IMR-90 (cell line): ENCODE results near the gene UBE2C. TPM values are rescaled to one million over a fixed set of nuclear protein-coding genes. Genes with fewer than 3 reads are reported as not detected.

Experiments
- ATAC-seq: fragments of 200-7000 bp; cut with Tn5 transposase; 2 replicates; pipeline ENCODE4 v1.9.1; 2020; ENCODE audit warnings: low read depth, mild to moderate bottlenecking, moderate library complexity
- BruUV-seq: library from RNA; stranded (reverse); fragments of 400-500 nt; replicated peaks from 2 replicates; lab custom pipeline; 2021; lab: Mats Ljungman, UMichigan
- CTCF ChIA-PET: fragments of 300-600 bp; formaldehyde crosslinking; extraction: SDS; loops from one replicate; lab custom pipeline; 2021; ENCODE audit warnings: antibody characterized with exemption; lab: Yijun Ruan, JAX
- POLR2A ChIA-PET: fragments of 300-600 bp; sonication (Branson Sonifier 250); formaldehyde crosslinking; loops from one replicate; lab custom pipeline; 2022; ENCODE audit warnings: antibody characterized with exemption; ENCODE audit not compliant: unreplicated experiment; lab: Charles Lee
- DNase-seq: peaks from one replicate; pipeline ENCODE4 v3.0.0; 2013
- H2AFZ ChIP-seq: replicated peaks from 2 replicates; pipeline ENCODE3; 2013; ENCODE audit warnings: low read length, mild to moderate bottlenecking; ENCODE audit not compliant: poor library complexity
- H2AK5ac ChIP-seq: 2 replicates; pipeline ENCODE4 v1.6.1; 2013; ENCODE audit warnings: low read depth, low read length, inconsistent platforms
- H2AK9ac ChIP-seq: replicated peaks from 2 replicates; pipeline ENCODE3; 2013; ENCODE audit warnings: mild to moderate bottlenecking, low read depth, low read length, moderate library complexity; ENCODE audit not compliant: poor library complexity
- H2BK120ac ChIP-seq: 2 replicates; pipeline ENCODE4 v1.6.1; 2013; ENCODE audit warnings: low read depth, low read length, inconsistent platforms
- H2BK15ac ChIP-seq: 3 replicates; pipeline ENCODE4 v1.6.1; 2013; ENCODE audit warnings: low read depth, low read length, inconsistent platforms
- H2BK20ac ChIP-seq: 2 replicates; pipeline ENCODE4 v1.6.1; 2013; ENCODE audit warnings: low read depth, mild to moderate bottlenecking, inconsistent platforms, low read length, moderate library complexity
- H2BK5ac ChIP-seq: 2 replicates; pipeline ENCODE4 v1.6.1; 2013; ENCODE audit warnings: mild to moderate bottlenecking, low read depth, low read length, inconsistent platforms; ENCODE audit not compliant: poor library complexity, severe bottlenecking
- H3K14ac ChIP-seq: replicated peaks from 2 replicates; pipeline ENCODE4 v1.6.1; 2013; ENCODE audit warnings: low read depth, low read length, inconsistent platforms
- H3K18ac ChIP-seq: 2 replicates; pipeline ENCODE4 v1.6.1; 2013; ENCODE audit warnings: low read depth, low read length, control low read depth
- H3K23ac ChIP-seq: 2 replicates; pipeline ENCODE4 v1.6.1; 2013; ENCODE audit warnings: low read depth, low read length, inconsistent platforms
- H3K27ac ChIP-seq: 2 replicates; pipeline ENCODE4 v1.5.1; 2013; ENCODE audit warnings: mild to moderate bottlenecking, control low read depth, low read length; ENCODE audit not compliant: insufficient read depth
- H3K27me3 ChIP-seq: 2 replicates; pipeline ENCODE4 v1.6.1; 2013; ENCODE audit warnings: low read length; ENCODE audit not compliant: control insufficient read depth, insufficient read depth
- H3K36me3 ChIP-seq: 2 replicates; pipeline ENCODE4 v1.6.1; 2013; ENCODE audit warnings: low read length, mixed read lengths; ENCODE audit not compliant: control insufficient read depth, insufficient read depth
- H3K4ac ChIP-seq: 2 replicates; pipeline ENCODE4 v1.6.1; 2013; ENCODE audit warnings: low read depth, low read length, inconsistent platforms
- H3K4me1 ChIP-seq: 2 replicates; pipeline ENCODE4 v1.6.1; 2013; ENCODE audit warnings: low read length, mixed read lengths; ENCODE audit not compliant: control insufficient read depth, insufficient read depth
- H3K4me2 ChIP-seq: 2 replicates; pipeline ENCODE4 v1.6.1; 2013; ENCODE audit warnings: low read depth, mild to moderate bottlenecking, control low read depth, low read length, moderate library complexity
- H3K4me3 ChIP-seq: 2 replicates; pipeline ENCODE4 v1.5.1; 2013; ENCODE audit warnings: low read depth, mild to moderate bottlenecking, control low read depth, low read length, moderate library complexity; ENCODE audit not compliant: insufficient read depth
- H3K56ac ChIP-seq: 2 replicates; pipeline ENCODE4 v1.6.1; 2013; ENCODE audit warnings: low read length, inconsistent platforms; ENCODE audit not compliant: insufficient read depth; ENCODE audit errors: extremely low read depth
- H3K79me1 ChIP-seq, 2 experiments: 2 replicates each; pipeline ENCODE4 v1.6.1; 2013; ENCODE audit warnings: low read length in 2 of 2, inconsistent platforms in 1 of 2, low read depth in 1 of 2
- H3K9ac ChIP-seq: 2 replicates; pipeline ENCODE4 v1.6.1; 2013; ENCODE audit warnings: low read depth, low read length, control low read depth
- H3K9me1 ChIP-seq: 2 replicates; pipeline ENCODE4 v1.6.1; 2013; ENCODE audit warnings: low read length, inconsistent platforms; ENCODE audit not compliant: insufficient read depth
- H3K9me3 ChIP-seq: 2 replicates; pipeline ENCODE4 v1.6.1; 2013; ENCODE audit warnings: low read length; ENCODE audit not compliant: control insufficient read depth, insufficient read depth
- H4K20me1 ChIP-seq: 2 replicates; pipeline ENCODE4 v1.6.1; 2013; ENCODE audit warnings: low read length, inconsistent platforms; ENCODE audit not compliant: insufficient read depth
- H4K5ac ChIP-seq: 2 replicates; pipeline ENCODE4 v1.6.1; 2013; ENCODE audit warnings: mild to moderate bottlenecking, low read depth, low read length, control low read depth
- H4K8ac ChIP-seq, 2 experiments: 2 replicates each; pipeline ENCODE4 v1.6.1; 2013; ENCODE audit warnings: low read depth in 2 of 2, low read length in 2 of 2, control low read depth in 1 of 2, inconsistent platforms in 1 of 2
- H4K91ac ChIP-seq: 2 replicates; pipeline ENCODE4 v1.6.1; 2013; ENCODE audit warnings: low read depth, low read length, inconsistent platforms; ENCODE audit not compliant: insufficient read depth
- BHLHE40 ChIP-seq: fragments of 150-350 bp; IDR thresholded peaks from 2 replicates; pipeline ENCODE4 v1.6.1; 2016; ENCODE audit warnings: mild to moderate bottlenecking, low read depth, low read length
- CEBPB ChIP-seq: IDR thresholded peaks from 2 replicates; pipeline ENCODE4 v1.6.1; 2012; ENCODE audit warnings: low read depth, low read length, improper control_type of control experiment
- CHD1 ChIP-seq: IDR thresholded peaks from 2 replicates; pipeline ENCODE4 v1.6.1; 2012; ENCODE audit warnings: low read depth, low read length, improper control_type of control experiment
- FOS ChIP-seq: fragments of 150-350 bp; IDR thresholded peaks from 2 replicates; pipeline ENCODE4 v1.6.1; 2016; ENCODE audit warnings: low read depth, low read length
- MAZ ChIP-seq: IDR thresholded peaks from 2 replicates; pipeline ENCODE4 v1.6.1; 2012; ENCODE audit warnings: low read depth, mild to moderate bottlenecking, low read length, improper control_type of control experiment, moderate library complexity, borderline replicate concordance
- NFE2L2 ChIP-seq: fragments of 150-350 bp; IDR thresholded peaks from 2 replicates; pipeline ENCODE4 v1.6.1; 2016; ENCODE audit warnings: low read depth, mild to moderate bottlenecking, low read length
- POLR2A ChIP-seq: IDR thresholded peaks from 2 replicates; pipeline ENCODE4 v1.6.1; 2012; ENCODE audit warnings: mild to moderate bottlenecking, low read depth, low read length
- RAD21 ChIP-seq: IDR thresholded peaks from 2 replicates; pipeline ENCODE4 v1.6.1; 2012; ENCODE audit warnings: low read length, improper control_type of control experiment
- RFX5 ChIP-seq: IDR thresholded peaks from 2 replicates; pipeline ENCODE4 v1.8.0; 2012; ENCODE audit warnings: low read depth, mild to moderate bottlenecking, low read length, moderate library complexity
- SMC3 ChIP-seq: fragments of 150-350 bp; IDR thresholded peaks from 2 replicates; pipeline ENCODE4 v1.6.1; 2016; ENCODE audit warnings: low read depth, mild to moderate bottlenecking, antibody characterized with exemption, low read length, moderate library complexity
- WGBS, 2 experiments: methylation state at CpG; one replicate each; pipeline versions ENCODE4 v1.1.5 to v1.1.7; 2013; ENCODE audit warnings: missing lambda C conversion rate in 2 of 2; ENCODE audit not compliant: insufficient read length in 1 of 2; ENCODE audit errors: extremely low coverage in 2 of 2; 5-methylcytosine and 5-hydroxymethylcytosine counted together
- dilution Hi-C: fragments of 300-500 bp; cut with HindIII; formaldehyde crosslinking; loops from one replicate; pipeline ENCODE4 v1.14.3; 2018; ENCODE audit warnings: low sequenced_read_pairs; ENCODE audit not compliant: unreplicated experiment
- in situ Hi-C: fragments of 300-500 bp; cut with MboI; formaldehyde crosslinking; loops from 3 replicates; pipeline ENCODE4 v1.14.3; 2019; ENCODE audit warnings: low sequenced_read_pairs, inconsistent platforms, mixed read lengths
- intact Hi-C: fragments of 100-400 bp; cut with micrococcal nuclease; formaldehyde crosslinking; loops from 2 replicates; pipeline ENCODE4 v1.10.0; 2022
- polyA plus RNA-seq, 3 experiments: library from polyadenylated mRNA; depleted of rRNA; stranded (reverse); fragments of >200 nt; gene quantifications; 2 replicates each; pipeline ENCODE4 v1.2.3, GENCODE V29; 2012; ENCODE audit warnings: low replicate concordance in 1 of 3
- total RNA-seq: library from RNA; depleted of rRNA; stranded (reverse); fragments of >200 nt; gene quantifications from 2 replicates; pipeline ENCODE4 v1.2.3, GENCODE V29; 2012
- TF ChIP-seq, protein P1 (sequence below): fragments of 150-350 bp; IDR thresholded peaks from 2 replicates; pipeline ENCODE4 v1.6.1; 2016; ENCODE audit warnings: low read depth, mild to moderate bottlenecking, low read length, moderate library complexity, borderline replicate concordance
- TF ChIP-seq, protein P2 (sequence below): fragments of 150-350 bp; IDR thresholded peaks from 2 replicates; pipeline ENCODE4 v1.6.1; 2017; ENCODE audit warnings: mild to moderate bottlenecking, antibody characterized with exemption, low read length, low read depth
- TF ChIP-seq, protein P3 (sequence below): conservative IDR thresholded peaks from 2 replicates; pipeline ENCODE4 v1.5.1; 2012; ENCODE audit warnings: mild to moderate bottlenecking, low read depth, low read length, improper control_type of control experiment

Gene UBE2C
- total and polyA plus RNA-seq, 2 of the 4 experiments (the other 2 are of a cell fraction), result 43.4 to 120 TPM

DNA sequence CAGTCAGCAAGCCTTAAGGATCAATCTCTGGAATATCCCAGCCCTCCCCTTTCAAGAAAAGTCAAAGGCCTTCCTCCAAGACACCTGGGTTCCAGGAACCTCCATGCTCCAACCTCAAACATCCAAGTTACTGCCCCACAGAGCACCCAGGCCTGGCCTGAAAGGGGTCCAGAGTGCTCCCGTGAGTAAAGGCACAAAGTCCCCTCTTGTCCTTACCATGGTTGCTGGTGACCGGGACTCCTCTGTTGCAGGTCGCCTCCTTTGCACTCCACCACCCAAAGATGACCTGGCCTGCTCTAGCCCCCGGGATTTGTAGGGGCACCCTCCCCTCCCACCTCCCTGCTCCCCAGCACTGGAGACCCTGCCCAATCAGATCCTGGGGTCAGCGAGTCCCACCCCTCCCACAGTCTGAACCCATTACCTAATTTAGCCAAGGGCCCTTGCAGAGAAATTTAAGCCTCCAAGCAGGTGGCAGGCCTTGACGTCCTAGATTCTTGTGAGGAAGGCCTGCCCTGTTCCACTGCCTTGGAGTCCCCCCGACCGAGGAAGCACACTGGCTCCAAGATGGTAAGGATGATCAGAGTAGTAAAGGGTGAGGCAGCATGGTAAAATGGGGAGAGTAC lies 14.7 kb downstream of the UBE2C start, which contains the start of gene TNNC2:
Gene TNNC2 (minus strand): TSS at position 283 of the 623 bp plus-strand sequence. CDS start 64 bp downstream, at position 219.
- Histone ChIP-seq H3K14ac (peak within 1 kb of the TSS; percentile 69; the same call in 1 of the 2 replicates), H3K4me1 (peaks cover 18% of the 10 kb centered on the region), H4K20me1 (no peaks in the 10 kb centered on the region), H2BK20ac (peak within 1 kb of the TSS; percentile 36; the same call in 1 of the 2 replicates), H4K8ac (peak within 1 kb of the TSS; percentile 9 to 76; a peak in 2 of 4 replicates), H3K27ac (peak within 1 kb of the TSS; percentile 2; the same call in 1 of the 2 replicates), H2BK5ac (no peak within 1 kb of the TSS), H3K9me1 (no peaks in the 10 kb centered on the region), H3K4me2 (no peak within 1 kb of the TSS), H3K56ac (no peak within 1 kb of the TSS), H3K4ac (peak within 1 kb of the TSS; percentile 22; the same call in 1 of the 2 replicates), H2AK9ac (peak within 1 kb of the TSS; percentile 50), H3K18ac (peak within 1 kb of the TSS; percentile 63; the same call in 1 of the 2 replicates), H3K27me3 (peaks cover 2% of the 10 kb centered on the region; the same call in 1 of the 2 replicates), H4K5ac (peak within 1 kb of the TSS; percentile 65), H2AK5ac (no peak within 1 kb of the TSS), H2BK120ac (peak within 1 kb of the TSS; percentile 64), H3K4me3 (no peak within 1 kb of the TSS), H3K9ac (0 out of 2 replicates have a peak within 1 kb of the TSS, but pooled peaks have one; percentile 2), H2AFZ (peak within 1 kb of the TSS; percentile 79), H3K79me1 (no peaks in the 10 kb centered on the region), H3K9me3 (no peaks in the 10 kb centered on the region), H4K91ac (no peak within 1 kb of the TSS), H3K36me3 (no peaks in the 10 kb centered on the region), H2BK15ac (no peak within 1 kb of the TSS; the same call in 2 of the 3 replicates), H3K23ac (no peak within 1 kb of the TSS)
- ChIA-PET CTCF (interaction anchor here (0.5 to 1.2 kb wide), 2 partner anchors 25 to 806 kb away, joined by 3 read pairs; no protein-coding TSS in a partner anchor), POLR2A (no interaction called here)
- no peak for DNase-seq
- 81% methylated on average over 4 of the region's 8 CpGs; no CpG with 5 or more reads in 1 of the 2 experiments for WGBS, 2 experiments
- in situ Hi-C loops, result no loop called here
- TF ChIP-seq NFE2L2 (no peak), FOS (no peak), CHD1 (no peak), MAZ (no peak), SMC3 (no peak), RFX5 (no peak), CEBPB (no peak), BHLHE40 (no peak), RAD21 (no peak), POLR2A (no peak)
- TF ChIP-seq, protein P1, sequence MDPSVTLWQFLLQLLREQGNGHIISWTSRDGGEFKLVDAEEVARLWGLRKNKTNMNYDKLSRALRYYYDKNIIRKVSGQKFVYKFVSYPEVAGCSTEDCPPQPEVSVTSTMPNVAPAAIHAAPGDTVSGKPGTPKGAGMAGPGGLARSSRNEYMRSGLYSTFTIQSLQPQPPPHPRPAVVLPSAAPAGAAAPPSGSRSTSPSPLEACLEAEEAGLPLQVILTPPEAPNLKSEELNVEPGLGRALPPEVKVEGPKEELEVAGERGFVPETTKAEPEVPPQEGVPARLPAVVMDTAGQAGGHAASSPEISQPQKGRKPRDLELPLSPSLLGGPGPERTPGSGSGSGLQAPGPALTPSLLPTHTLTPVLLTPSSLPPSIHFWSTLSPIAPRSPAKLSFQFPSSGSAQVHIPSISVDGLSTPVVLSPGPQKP, result no peak
- TF ChIP-seq, protein P2, sequence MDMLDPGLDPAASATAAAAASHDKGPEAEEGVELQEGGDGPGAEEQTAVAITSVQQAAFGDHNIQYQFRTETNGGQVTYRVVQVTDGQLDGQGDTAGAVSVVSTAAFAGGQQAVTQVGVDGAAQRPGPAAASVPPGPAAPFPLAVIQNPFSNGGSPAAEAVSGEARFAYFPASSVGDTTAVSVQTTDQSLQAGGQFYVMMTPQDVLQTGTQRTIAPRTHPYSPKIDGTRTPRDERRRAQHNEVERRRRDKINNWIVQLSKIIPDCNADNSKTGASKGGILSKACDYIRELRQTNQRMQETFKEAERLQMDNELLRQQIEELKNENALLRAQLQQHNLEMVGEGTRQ, result no peak
- TF ChIP-seq, protein P3, sequence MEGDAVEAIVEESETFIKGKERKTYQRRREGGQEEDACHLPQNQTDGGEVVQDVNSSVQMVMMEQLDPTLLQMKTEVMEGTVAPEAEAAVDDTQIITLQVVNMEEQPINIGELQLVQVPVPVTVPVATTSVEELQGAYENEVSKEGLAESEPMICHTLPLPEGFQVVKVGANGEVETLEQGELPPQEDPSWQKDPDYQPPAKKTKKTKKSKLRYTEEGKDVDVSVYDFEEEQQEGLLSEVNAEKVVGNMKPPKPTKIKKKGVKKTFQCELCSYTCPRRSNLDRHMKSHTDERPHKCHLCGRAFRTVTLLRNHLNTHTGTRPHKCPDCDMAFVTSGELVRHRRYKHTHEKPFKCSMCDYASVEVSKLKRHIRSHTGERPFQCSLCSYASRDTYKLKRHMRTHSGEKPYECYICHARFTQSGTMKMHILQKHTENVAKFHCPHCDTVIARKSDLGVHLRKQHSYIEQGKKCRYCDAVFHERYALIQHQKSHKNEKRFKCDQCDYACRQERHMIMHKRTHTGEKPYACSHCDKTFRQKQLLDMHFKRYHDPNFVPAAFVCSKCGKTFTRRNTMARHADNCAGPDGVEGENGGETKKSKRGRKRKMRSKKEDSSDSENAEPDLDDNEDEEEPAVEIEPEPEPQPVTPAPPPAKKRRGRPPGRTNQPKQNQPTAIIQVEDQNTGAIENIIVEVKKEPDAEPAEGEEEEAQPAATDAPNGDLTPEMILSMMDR, result no peak
- intact Hi-C loops, result no loop called here
- no TSS peak for BruUV-seq
- dilution Hi-C loops, result no loop called here
- no peak for ATAC-seq
